ENCODE results near the gene C1QTNF1.

C1QTNF1 gene

DNA sequence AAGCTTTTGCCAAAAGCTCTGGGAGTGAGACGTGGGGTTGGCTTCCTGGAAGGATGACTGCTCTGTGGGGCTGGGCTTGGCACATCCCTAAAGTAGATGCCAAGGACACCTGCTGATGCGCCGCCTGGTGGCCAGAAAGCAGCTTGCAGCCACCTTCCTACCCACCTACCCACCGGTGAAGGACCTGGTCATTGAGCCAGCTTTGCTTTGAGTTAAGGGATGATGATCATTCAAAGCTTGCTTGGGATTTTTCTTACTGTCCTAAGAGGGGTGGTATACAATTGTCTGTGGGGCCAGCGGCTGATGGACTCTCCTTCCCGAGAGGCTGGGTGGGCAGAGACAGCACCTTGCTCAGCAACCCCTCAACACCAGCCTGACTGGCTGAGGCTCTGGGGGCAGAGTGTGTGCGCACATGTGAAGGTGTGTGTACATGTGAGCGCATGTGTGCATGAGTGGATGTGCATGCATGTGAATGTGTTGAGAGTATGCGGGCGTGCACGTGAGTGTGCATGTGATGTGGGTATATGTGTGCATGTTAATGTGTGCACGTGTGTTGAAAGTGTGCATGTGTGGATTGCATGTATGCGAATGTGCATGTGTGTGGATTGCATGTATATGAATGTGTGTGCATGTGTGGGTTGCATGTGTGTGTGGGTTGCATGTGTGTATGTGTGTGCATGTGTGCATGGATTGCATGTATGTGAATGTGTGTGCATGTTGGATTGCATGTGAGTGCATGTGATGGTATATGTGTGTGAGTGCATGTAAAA is 18.6 kb downstream of the C1QTNF1 start:
- no peak for DNase-seq

DNA sequence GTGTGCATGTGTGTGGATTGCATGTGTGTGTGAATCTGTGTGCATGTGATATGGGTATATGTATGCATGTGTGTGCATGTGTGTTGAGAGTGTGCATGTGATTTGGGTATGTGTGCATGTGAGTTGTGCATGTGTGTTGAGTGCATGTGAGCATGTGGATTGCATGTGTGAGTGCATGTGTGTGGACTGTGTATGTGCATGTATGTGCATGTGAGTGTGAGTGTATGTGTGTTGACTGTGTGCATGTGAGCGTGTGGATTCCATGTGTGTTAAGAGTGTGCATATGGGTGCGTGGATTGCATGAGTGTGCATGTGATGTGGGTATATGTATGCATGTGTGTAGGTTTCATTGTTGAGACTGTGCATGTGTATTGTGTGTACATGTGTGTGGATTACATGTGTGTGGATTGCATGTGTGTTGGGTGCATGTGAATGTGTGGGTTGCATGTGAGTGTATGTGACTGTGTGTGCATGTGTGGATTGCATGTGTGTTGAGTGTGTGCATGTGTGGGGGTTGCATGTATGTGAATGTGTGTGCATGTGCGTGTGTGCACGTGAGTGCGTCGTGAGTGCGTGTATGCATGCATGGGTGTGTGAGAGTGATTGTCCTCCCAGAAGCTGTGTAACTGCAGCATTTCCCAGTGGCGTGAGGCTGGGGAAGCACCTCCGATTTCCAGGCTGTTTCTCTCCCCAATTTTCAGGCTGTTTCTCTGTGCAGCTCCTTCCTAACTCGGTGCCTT is 19.4 kb downstream of the C1QTNF1 start:
- no peak for DNase-seq

- DNase-seq: no peak
These were observed 20.0 kb downstream of the C1QTNF1 start for GRCh38 chr17:79043931-79044320.

DNA sequence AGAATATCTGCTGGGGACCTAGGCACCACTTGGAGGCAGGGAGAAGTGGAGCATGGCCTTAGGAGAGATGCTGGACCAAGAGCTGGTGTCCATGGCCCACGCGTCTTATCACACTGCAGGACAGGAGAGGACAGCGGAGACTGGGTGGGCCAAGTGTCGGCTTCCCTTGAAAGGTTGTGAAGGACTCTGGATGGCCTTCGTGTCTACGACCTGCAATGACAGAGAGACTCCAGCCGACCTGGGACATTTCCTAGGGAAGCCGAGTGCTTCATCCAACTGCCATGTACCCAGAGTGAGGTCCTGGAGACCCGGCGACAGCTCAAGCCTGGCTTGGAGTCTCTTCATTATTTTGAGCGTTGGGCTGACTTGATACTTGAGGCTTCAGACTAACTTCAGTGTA is 20.5 kb downstream of the C1QTNF1 start:
- no peak for DNase-seq

DNA sequence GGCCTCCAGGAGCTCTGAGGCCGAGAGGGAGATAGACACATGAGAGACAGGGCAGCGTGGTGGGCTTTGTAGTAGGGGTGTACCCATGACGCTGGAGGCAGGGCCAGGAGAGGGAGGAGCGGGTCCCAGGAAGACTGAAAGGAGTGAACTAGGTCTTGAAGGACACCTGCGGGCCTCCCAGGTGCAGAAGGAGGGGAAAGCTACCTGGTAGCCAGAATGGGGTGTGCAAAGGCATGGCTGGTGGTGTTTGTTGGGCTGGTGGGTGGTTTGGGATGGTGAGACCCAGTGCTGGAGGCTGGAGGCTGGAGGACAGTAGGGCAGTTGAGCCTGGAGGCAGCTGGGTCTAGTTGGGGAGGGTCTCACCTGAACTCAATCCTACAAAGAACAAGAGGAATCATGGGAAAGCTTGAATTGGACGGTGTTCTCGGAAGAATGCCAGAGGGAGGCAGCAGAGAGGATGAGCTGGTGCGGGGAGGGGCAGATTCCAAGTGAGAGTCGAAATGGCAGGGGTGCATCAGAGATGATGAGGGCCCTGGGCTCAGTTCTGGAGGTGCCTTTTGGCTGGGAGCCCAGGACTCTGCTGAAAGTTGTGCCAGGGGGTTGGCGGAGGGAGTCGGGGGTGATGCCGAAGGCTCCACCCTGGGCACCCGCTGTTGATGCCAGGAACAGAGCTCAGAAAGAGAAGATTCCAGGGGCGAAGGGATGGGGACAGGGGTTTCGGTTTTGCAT is 21.2 kb downstream of the C1QTNF1 start:
- no peak for DNase-seq

DNA sequence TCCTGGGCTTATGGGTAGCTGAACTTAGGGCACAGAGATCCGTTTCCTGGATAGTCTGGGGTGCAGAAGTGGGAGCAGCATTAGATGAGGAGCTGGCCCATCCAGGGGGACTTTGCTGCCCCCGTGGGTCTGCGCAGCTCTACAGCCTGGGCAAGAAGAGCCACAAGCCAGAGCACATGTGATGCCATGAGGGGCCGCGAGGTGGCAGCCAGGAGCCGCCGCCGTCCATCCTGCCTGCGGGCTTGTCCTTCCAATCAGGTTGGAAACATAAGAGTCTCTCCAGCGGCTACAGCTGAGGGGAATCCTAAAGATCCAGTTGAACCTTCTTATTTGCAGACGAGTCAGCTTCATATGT is 21.9 kb downstream of the C1QTNF1 start:
- peak; percentile 58 for DNase-seq

GRCh38 chr17:79046197-79046915 is 22.4 kb downstream of the C1QTNF1 start:
- DNase-seq: no peak

- DNase-seq: no peak
These were observed 22.9 kb downstream of the C1QTNF1 start for GRCh38 chr17:79046916-79047280.

DNA sequence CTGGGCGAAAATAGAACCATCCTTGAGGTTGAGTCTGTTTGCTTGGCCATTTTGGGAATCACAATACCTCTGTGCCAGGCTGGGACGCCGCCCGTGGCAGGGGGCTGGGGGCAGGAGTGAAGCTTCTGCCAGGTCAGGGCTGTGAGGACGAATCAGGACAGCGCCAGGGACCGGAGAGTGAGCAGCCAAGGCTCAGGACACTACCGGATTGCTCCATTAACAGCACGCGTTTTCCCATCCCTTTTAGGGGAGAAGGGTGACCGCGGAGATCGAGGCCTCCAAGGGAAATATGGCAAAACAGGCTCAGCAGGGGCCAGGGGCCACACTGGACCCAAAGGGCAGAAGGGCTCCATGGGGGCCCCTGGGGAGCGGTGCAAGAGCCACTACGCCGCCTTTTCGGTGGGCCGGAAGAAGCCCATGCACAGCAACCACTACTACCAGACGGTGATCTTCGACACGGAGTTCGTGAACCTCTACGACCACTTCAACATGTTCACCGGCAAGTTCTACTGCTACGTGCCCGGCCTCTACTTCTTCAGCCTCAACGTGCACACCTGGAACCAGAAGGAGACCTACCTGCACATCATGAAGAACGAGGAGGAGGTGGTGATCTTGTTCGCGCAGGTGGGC is 23.4 kb downstream of the C1QTNF1 start:
- DNase-seq: no peak

DNA sequence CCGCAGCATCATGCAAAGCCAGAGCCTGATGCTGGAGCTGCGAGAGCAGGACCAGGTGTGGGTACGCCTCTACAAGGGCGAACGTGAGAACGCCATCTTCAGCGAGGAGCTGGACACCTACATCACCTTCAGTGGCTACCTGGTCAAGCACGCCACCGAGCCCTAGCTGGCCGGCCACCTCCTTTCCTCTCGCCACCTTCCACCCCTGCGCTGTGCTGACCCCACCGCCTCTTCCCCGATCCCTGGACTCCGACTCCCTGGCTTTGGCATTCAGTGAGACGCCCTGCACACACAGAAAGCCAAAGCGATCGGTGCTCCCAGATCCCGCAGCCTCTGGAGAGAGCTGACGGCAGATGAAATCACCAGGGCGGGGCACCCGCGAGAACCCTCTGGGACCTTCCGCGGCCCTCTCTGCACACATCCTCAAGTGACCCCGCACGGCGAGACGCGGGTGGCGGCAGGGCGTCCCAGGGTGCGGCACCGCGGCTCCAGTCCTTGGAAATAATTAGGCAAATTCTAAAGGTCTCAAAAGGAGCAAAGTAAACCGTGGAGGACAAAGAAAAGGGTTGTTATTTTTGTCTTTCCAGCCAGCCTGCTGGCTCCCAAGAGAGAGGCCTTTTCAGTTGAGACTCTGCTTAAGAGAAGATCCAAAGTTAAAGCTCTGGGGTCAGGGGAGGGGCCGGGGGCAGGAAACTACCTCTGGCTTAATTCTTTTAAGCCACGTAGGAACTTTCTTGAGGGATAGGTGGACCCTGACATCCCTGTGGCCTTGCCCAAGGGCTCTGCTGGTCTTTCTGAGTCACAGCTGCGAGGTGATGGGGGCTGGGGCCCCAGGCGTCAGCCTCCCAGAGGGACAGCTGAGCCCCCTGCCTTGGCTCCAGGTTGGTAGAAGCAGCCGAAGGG is 24.2 kb downstream of the C1QTNF1 start:
- no peak for DNase-seq

- no peak for DNase-seq
These were observed 25.1 kb downstream of the C1QTNF1 start for GRCh38 chr17:79048826-79049755.

- no peak for DNase-seq
These were observed 25.9 kb downstream of the C1QTNF1 start for GRCh38 chr17:79049821-79050220.

GRCh38 chr17:79050551-79050950 is 26.6 kb downstream of the C1QTNF1 start:
- DNase-seq: no peak

GRCh38 chr17:79051306-79051705 is 27.3 kb downstream of the C1QTNF1 start:
- no peak for DNase-seq

DNA sequence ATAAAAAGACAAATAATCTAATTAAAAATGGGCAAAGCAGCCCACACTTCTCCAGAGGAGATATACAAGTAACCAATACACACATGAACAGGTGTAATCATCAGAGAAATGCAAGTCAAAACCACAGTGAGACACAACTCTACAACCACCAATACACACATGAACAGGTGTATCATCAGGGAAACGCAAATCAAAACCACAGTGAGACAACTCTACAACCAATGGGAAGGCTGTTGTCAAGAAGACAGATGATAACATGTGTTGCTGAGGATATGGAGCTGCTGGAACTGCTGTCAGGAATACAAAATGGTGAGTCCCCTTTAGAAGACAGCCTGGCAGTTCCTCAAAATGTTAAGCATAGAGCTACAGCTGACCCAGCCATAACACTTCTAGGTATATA is 28.2 kb downstream of the C1QTNF1 start:
- no peak for DNase-seq

DNA sequence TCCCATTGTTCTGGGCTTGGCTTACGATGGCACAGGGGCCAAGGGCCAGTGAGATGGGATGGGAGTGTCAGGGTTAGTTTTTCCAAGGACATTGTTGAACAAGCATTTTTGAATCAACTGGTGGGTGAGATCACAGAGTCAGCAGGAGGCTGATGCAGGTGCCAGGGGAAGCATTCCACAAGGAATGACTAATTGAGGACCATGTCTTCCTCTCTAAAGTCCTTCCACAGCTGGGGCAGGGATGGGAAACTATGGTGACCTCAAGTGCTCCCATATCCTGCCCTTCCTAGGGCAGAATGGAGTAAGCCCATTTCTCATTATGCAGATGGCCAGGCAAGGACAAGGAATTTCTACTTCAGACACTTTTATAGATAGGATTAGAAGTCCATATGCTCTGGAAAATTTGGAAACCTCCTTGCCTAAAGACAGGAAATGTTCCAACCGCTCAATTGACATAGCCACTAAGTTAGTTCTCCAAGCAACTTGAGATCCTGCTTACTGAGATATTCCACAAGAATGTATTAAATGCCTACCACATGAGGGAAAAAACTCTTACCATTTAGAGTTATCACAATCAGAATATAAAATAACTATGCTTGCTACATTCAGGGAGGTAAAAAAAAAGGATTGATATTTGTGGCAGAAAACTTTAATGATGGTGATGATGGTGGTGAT is 29.4 kb downstream of the C1QTNF1 start:
- DNase-seq: no peak

- no peak for DNase-seq
These were observed 30.4 kb downstream of the C1QTNF1 start for GRCh38 chr17:79054200-79054960.

DNA sequence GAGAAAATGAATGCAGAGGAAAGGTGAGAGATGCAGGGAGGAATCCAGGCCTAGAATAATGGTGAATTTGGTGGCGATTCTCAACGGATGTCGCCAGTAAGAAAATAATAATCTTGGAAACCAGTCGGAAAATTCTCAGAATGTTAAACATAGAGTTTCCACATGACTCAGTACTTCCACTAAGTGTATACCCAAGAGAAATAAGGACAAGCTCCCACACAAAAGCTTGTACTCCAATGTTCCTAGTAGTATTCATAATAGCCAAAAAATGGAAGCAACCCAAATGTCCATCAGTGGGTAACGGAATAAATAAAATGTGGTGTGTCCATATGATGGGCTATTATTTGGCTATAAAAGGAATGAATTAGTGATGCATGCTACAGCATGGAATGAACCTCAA is 31.2 kb downstream of the C1QTNF1 start:
- DNase-seq: no peak

- DNase-seq: no peak
These were observed 33.9 kb downstream of the C1QTNF1 start for GRCh38 chr17:79057737-79058385.
